Lower leg skin (tissue), 3 donors: ENCODE data around the gene TAGLN.

Source experiments
- CTCF ChIP-seq, 3 donors: fragments of 450-650 bp; IDR thresholded peaks; one replicate each; pipeline ENCODE4 v1.5.1; 2016; ENCODE audit warnings: antibody characterized with exemption in 3 of 3, mild to moderate bottlenecking in 3 of 3, moderate library complexity in 2 of 3
- POLR2A ChIP-seq, 2 donors: fragments of 450-650 bp; IDR thresholded peaks; one replicate each; pipeline ENCODE4 v1.6.1; 2016 to 2017; ENCODE audit warnings: antibody characterized with exemption in 2 of 2, mild to moderate bottlenecking in 1 of 2, moderate library complexity in 1 of 2

GRCh38 chr11:117232911-117233409, 33.8 kb downstream of the TAGLN start:
- TF ChIP-seq CTCF (IDR thresholded peaks at IDR 0.05) (no peak), POLR2A (IDR thresholded peaks at IDR 0.05) (no peak)
